Measurements from ENCODE around the gene DACH1.

DNA sequence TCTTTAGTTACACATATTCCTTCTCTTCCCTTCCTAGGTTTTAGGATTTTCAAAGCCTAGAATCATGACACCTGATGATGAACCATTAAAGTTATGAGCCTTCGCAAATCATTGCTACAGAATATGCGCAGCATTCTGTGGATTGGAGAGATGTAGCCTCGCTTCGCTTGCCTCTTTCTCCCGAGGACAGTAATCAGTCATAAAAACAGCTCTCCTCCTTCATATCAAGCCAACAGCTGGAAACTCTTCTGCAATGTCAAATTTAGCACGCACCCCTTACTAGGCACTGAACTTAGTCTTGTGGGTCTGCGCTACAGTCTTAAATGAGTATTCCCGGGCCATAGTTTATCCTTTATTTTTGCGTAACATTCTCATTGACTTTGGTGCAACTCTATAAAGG, 79.6 kb downstream of the DACH1 start:
- no peak for TF ChIP-seq CTCF (IDR thresholded peaks at IDR 0.05)
- TF ChIP-seq POLR2A (IDR thresholded peaks at IDR 0.05), result no peak

All from esophagus squamous epithelium (tissue), 4 donors.